ENCODE measurements around the gene DCAF8. TPM values are rescaled to one million over a fixed set of nuclear protein-coding genes. Genes with fewer than 3 reads are reported as not detected.

The DCAF8 gene
- total and polyA plus RNA-seq, 2 donors (not counting 1 experiment from before 2014, with no cell fraction given), result 194 to 266 TPM

DNA sequence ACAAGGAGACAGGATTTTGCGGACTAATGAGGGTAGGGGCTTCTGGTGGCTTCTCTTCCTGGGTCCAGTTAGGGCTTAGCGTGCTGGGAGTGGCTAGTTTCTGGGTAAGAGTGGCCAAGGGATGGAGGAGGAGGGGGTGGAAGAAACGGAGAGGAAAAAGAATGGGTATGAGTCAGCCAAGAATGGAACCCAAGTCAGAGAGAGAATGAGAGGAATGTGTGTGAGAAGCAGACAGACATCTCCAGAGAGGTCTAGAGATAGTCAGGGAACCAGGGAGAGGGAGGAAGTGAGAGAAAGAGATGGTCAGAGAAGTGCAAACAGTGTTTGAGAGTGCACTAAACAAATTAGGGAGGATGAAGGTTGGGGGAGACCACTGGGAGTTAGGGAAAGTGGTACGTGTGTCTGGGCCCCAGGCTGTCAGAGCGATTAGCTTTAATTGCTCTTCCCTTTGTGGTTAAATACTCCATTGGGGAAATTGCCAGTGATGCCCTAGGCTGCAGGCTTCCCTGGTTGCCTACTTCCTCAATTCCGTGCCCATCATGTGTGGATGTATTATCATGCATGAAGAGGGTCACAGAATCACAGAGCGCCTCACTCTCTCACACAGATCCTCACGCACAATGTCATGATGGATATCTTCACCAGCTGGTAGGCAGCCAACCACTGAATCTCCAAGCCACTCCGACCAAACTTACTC is 55.8 kb downstream of the DCAF8 start:
- ChIA-PET POLR2A (no interaction called here), CTCF (interaction anchor here (0.6 to 9.7 kb wide), 7 partner anchors 11 to 170 kb away, joined by 3 to 77 read pairs (median 12); no protein-coding TSS in a partner anchor)
- peak overlapping the region; percentile 59 for H2AFZ ChIP-seq (ENCODE audit: insufficient read depth, low read depth, low read length, poor library complexity, severe bottlenecking)
- Mint-ChIP-seq H3K9me3 (ENCODE audit: insufficient read depth) (no peaks in the 10 kb centered on the region), H3K4me3 (peak overlapping the region; percentile 88), H3K27ac (peak overlapping the region; percentile 89), H3K27me3 (no peaks in the 10 kb centered on the region), H3K4me1 (peaks cover 64% of the 10 kb centered on the region)
- peak overlapping the region in 4 of 5 experiments; percentile 71 to 99 (median 93) for H3K4me3 ChIP-seq (ENCODE audit: control extremely low read depth in 1 of 5, extremely low read depth in 1 of 5, insufficient read depth in 1 of 5, low read depth in 2 of 5, low read length in 4 of 5)
- H3K36me3 ChIP-seq (replicated peaks in 1 of 2; ENCODE audit: control extremely low read depth in 1 of 2, control insufficient read depth in 1 of 2, extremely low read depth in 1 of 2, insufficient read depth in 2 of 2, low read length in 1 of 2), result peaks cover 9 to 30% of the 10 kb centered on the region in 2 experiments
- peaks cover 26 to 35% of the 10 kb centered on the region in 2 donors for H3K4me1 ChIP-seq (ENCODE audit: control insufficient read depth in 2 of 2, insufficient read depth in 2 of 2, low read length in 2 of 2)
- H3K9me3 ChIP-seq (ENCODE audit: control extremely low read depth in 1 of 3, control insufficient read depth in 2 of 3, insufficient read depth in 1 of 3, low read length in 2 of 3), result no peaks in the 10 kb centered on the region
- peaks cover 15% of the 10 kb centered on the region for H3K79me2 ChIP-seq (ENCODE audit: control insufficient read depth, insufficient read depth, low read length)
- peak overlapping the region; percentile 94 to 98 for H3K27ac ChIP-seq (ENCODE audit: low read length in 2 of 2)
- DNase-seq, result peak; percentile 69
- H4K20me1 ChIP-seq (ENCODE audit: control insufficient read depth, insufficient read depth, low read length, poor library complexity, severe bottlenecking), result no peaks in the 10 kb centered on the region
- 45% methylated on average over 8 of the region's 9 CpGs for WGBS (ENCODE audit: insufficient coverage)
- H3K4me2 ChIP-seq (replicated peaks; ENCODE audit: low read depth, low read length, poor library complexity, severe bottlenecking), result peak overlapping the region; percentile 94
- peak overlapping the region; percentile 87 for H3K9ac ChIP-seq (ENCODE audit: low read length)
- ATAC-seq (ENCODE audit: low read depth), result no peak
- H3K27me3 ChIP-seq (replicated peaks in 1 of 4; ENCODE audit: control extremely low read depth in 1 of 4, control insufficient read depth in 3 of 4, insufficient read depth in 4 of 4, low read length in 3 of 4), result no peaks in the 10 kb centered on the region
- TF ChIP-seq, protein P1, sequence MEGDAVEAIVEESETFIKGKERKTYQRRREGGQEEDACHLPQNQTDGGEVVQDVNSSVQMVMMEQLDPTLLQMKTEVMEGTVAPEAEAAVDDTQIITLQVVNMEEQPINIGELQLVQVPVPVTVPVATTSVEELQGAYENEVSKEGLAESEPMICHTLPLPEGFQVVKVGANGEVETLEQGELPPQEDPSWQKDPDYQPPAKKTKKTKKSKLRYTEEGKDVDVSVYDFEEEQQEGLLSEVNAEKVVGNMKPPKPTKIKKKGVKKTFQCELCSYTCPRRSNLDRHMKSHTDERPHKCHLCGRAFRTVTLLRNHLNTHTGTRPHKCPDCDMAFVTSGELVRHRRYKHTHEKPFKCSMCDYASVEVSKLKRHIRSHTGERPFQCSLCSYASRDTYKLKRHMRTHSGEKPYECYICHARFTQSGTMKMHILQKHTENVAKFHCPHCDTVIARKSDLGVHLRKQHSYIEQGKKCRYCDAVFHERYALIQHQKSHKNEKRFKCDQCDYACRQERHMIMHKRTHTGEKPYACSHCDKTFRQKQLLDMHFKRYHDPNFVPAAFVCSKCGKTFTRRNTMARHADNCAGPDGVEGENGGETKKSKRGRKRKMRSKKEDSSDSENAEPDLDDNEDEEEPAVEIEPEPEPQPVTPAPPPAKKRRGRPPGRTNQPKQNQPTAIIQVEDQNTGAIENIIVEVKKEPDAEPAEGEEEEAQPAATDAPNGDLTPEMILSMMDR (IDR thresholded peaks at IDR 0.05), result no peak
- no peak for TF ChIP-seq EZH2 (IDR thresholded peaks at IDR 0.05; ENCODE audit: borderline replicate concordance, insufficient read depth, low read depth, low read length, poor library complexity, severe bottlenecking)
- intact Hi-C loops (cut with micrococcal nuclease), result no loop called here

DNA sequence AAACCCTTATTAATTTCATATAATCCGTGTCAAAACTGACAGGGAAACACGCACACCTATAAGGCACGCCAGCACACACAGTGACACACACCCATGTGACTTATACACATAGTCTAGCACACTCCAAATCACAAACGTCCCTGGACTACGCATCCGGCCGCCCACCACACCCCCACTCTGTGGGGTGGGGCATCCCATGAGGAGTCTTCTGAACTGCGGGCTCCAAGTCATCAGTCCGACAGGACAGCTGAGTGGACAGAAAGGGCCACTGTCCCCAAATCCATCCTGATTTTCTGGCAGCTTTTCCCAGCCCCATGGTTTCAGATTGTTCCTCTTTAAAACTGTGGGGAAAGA is 56.3 kb downstream of the DCAF8 start:
- ATAC-seq (ENCODE audit: low read depth) (peak; percentile 13), DNase-seq (no peak)
- H3K27me3 ChIP-seq (replicated peaks in 1 of 4; ENCODE audit: control extremely low read depth in 1 of 4, control insufficient read depth in 3 of 4, insufficient read depth in 4 of 4, low read length in 3 of 4), result no peaks in the 10 kb centered on the region
- H3K27ac ChIP-seq (ENCODE audit: low read length in 2 of 2), result peak overlapping the region; percentile 94 to 98
- ChIA-PET CTCF (interaction anchor here (0.6 to 9.7 kb wide), 6 partner anchors 14 to 170 kb away, joined by 3 to 77 read pairs (median 23); no protein-coding TSS in a partner anchor), POLR2A (no interaction called here)
- intact Hi-C loops (cut with micrococcal nuclease), result no loop called here
- H3K27ac Mint-ChIP-seq, result peak overlapping the region; percentile 89
- H3K9me3 ChIP-seq (ENCODE audit: control extremely low read depth in 1 of 3, control insufficient read depth in 2 of 3, insufficient read depth in 1 of 3, low read length in 2 of 3), result no peaks in the 10 kb centered on the region
- H3K4me2 ChIP-seq (replicated peaks; ENCODE audit: low read depth, low read length, poor library complexity, severe bottlenecking), result peak overlapping the region; percentile 94
- WGBS (ENCODE audit: insufficient coverage), result 44% methylated on average over 5 of the region's 9 CpGs
- no peaks in the 10 kb centered on the region for H4K20me1 ChIP-seq (ENCODE audit: control insufficient read depth, insufficient read depth, low read length, poor library complexity, severe bottlenecking)
- peak overlapping the region; percentile 87 for H3K9ac ChIP-seq (ENCODE audit: low read length)
- peaks cover 9 to 24% of the 10 kb centered on the region in 2 experiments for H3K36me3 ChIP-seq (replicated peaks in 1 of 2; ENCODE audit: control extremely low read depth in 1 of 2, control insufficient read depth in 1 of 2, extremely low read depth in 1 of 2, insufficient read depth in 2 of 2, low read length in 1 of 2)
- peaks cover 15% of the 10 kb centered on the region for H3K79me2 ChIP-seq (ENCODE audit: control insufficient read depth, insufficient read depth, low read length)
- peak overlapping the region; percentile 88 for H3K4me3 Mint-ChIP-seq
- H3K4me3 ChIP-seq (ENCODE audit: control extremely low read depth in 1 of 5, extremely low read depth in 1 of 5, insufficient read depth in 1 of 5, low read depth in 2 of 5, low read length in 4 of 5), result peak overlapping the region; percentile 44 to 99 (median 92)
- H3K9me3 Mint-ChIP-seq (ENCODE audit: insufficient read depth), result no peaks in the 10 kb centered on the region
- peaks cover 26 to 35% of the 10 kb centered on the region in 2 donors for H3K4me1 ChIP-seq (ENCODE audit: control insufficient read depth in 2 of 2, insufficient read depth in 2 of 2, low read length in 2 of 2)
- no peak for TF ChIP-seq EZH2 (IDR thresholded peaks at IDR 0.05; ENCODE audit: borderline replicate concordance, insufficient read depth, low read depth, low read length, poor library complexity, severe bottlenecking)
- TF ChIP-seq, protein P1 (IDR thresholded peaks at IDR 0.05), result no peak
- peaks cover 64% of the 10 kb centered on the region for H3K4me1 Mint-ChIP-seq
- H2AFZ ChIP-seq (ENCODE audit: insufficient read depth, low read depth, low read length, poor library complexity, severe bottlenecking), result peak overlapping the region; percentile 59
- H3K27me3 Mint-ChIP-seq, result no peaks in the 10 kb centered on the region
